GM19238 (cell line): ENCODE results near the gene CDCP2.
"Not testable (repeated sequence)": the region's sequence is repeated elsewhere in the genome, so short reads cannot be mapped to it uniquely, and the experiment has no call there.

Experiments used
- DNase-seq: peaks from one replicate; pipeline ENCODE4 v3.0.0; 2011; ENCODE audit warnings: low spot score; ENCODE audit not compliant: insufficient read length

Gene CDCP2

DNA sequence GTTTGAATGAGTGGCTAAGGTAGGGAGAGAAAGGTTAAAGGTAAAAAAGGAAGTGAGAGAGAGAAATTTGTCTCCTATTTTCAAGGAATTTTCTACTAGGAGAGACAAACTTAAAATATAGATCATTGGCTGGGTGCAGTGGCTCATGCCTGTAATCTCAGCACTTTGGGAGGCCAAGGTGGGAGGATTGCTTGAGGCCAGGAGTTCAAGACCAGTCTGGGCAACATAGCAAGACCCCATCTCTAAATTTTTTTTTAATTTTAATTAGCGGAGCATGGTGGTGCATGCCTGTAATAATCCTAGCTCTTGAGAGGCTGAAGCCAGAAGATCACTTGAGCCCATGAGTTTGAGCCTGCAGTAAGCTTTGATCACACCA lies 58.1 kb downstream of the CDCP2 start:
- DNase-seq = not testable (repeated sequence)

- DNase-seq = no peak
These were observed 58.6 kb downstream of the CDCP2 start for GRCh38 chr1:54094001-54094729.

GRCh38 chr1:54091666-54092065 lies 61.1 kb downstream of the CDCP2 start:
- no peak for DNase-seq

- DNase-seq = no peak
These were observed 64.4 kb downstream of the CDCP2 start for GRCh38 chr1:54088385-54088784.

GRCh38 chr1:54086754-54087153 lies 66.0 kb downstream of the CDCP2 start:
- DNase-seq = no peak

DNA sequence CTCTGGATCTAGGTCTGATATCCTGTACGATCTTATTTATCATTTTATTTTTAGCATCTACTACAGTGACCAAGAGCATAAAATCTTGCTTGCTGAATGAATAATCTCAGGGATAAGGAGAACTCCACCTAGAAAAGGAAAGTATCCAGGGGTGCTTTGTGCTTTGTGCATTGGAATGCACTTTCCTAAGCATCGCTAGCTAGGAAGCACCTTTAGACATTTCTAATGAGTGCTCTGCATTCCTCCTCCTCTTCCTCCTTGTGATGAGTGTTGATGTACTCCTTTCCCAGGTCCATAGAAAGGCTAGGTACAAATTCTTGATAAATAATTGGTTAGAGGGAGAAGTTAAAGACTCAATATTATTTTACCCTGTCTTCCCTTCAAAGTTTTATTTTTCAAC lies 68.0 kb downstream of the CDCP2 start:
- DNase-seq = no peak
